Activated T-cell treated with anti-CD3 and anti-CD28 coated beads, Interleukin-2, amount 50 U/mL, for 72 hours (primary cell): ENCODE measurements around the gene SND1. TPM values are rescaled to one million over a fixed set of nuclear protein-coding genes. Genes with fewer than 3 reads are reported as not detected.

Experiments
- ATAC-seq, 2 donors: fragments of 150-1000 bp; cut with Tn5 transposase; replicated peaks in 1 of 2; 2 replicates each; pipeline ENCODE4 v1.10.0; 2021; ENCODE audit warnings: moderate library complexity in 2 of 2, mild to moderate bottlenecking in 1 of 2
- DNase-seq, 2 donors: peaks; one replicate each; pipeline ENCODE4 v3.0.0; 2021 to 2022; ENCODE audit warnings: mixed read lengths in 1 of 2
- H3K27ac Mint-ChIP-seq: one replicate; pipeline ENCODE4 v1.8.0; 2022; ENCODE audit warnings: mild to moderate bottlenecking, moderate library complexity, mixed read lengths
- H3K27me3 Mint-ChIP-seq: one replicate; pipeline ENCODE4 v1.8.0; 2022; ENCODE audit warnings: low read depth, mixed read lengths
- H3K36me3 Mint-ChIP-seq, 2 donors: one replicate each; pipeline ENCODE4 v1.8.0; 2022; ENCODE audit warnings: mixed read lengths in 2 of 2, mild to moderate bottlenecking in 1 of 2; ENCODE audit not compliant: insufficient read depth in 2 of 2
- H3K4me1 Mint-ChIP-seq: one replicate; pipeline ENCODE4 v1.8.0; 2022; ENCODE audit warnings: low read depth, mixed read lengths
- H3K4me3 Mint-ChIP-seq, 2 donors: one replicate each; pipeline ENCODE4 v1.8.0; 2022; ENCODE audit warnings: mild to moderate bottlenecking in 2 of 2, mixed read lengths in 2 of 2, moderate library complexity in 2 of 2
- H3K9me3 Mint-ChIP-seq, 2 donors: one replicate each; pipeline ENCODE4 v1.8.0; 2022; ENCODE audit warnings: mixed read lengths in 2 of 2
- total RNA-seq, 2 donors: library from RNA; stranded (reverse); gene quantifications; one replicate each; pipeline ENCODE4 v1.2.3, GENCODE V29; 2022

SND1 gene
- total RNA-seq, 2 donors from 2014 or later, result 237 to 285 TPM

- H3K9me3 Mint-ChIP-seq, result no peaks in the 10 kb centered on the region
- peaks cover 26% of the 10 kb centered on the region for H3K4me1 Mint-ChIP-seq
- H3K27me3 Mint-ChIP-seq, result no peaks in the 10 kb centered on the region
- DNase-seq (no peak), ATAC-seq (no peak)
- peak overlapping the region; percentile 8 for H3K27ac Mint-ChIP-seq
- H3K36me3 Mint-ChIP-seq, result peaks cover 8 to 16% of the 10 kb centered on the region in 2 donors
- no peak overlapping the region for H3K4me3 Mint-ChIP-seq
Observed at GRCh38 chr7:127888411-127888810, 236.4 kb downstream of the SND1 start.

GRCh38 chr7:127888825-127889224 is 236.8 kb downstream of the SND1 start:
- H3K4me3 Mint-ChIP-seq, result no peak overlapping the region
- DNase-seq, result no peak
- peaks cover 8 to 16% of the 10 kb centered on the region in 2 donors for H3K36me3 Mint-ChIP-seq
- peak overlapping the region; percentile 8 for H3K27ac Mint-ChIP-seq
- ATAC-seq, result no peak
- H3K4me1 Mint-ChIP-seq, result peaks cover 26% of the 10 kb centered on the region
- H3K9me3 Mint-ChIP-seq, result no peaks in the 10 kb centered on the region
- H3K27me3 Mint-ChIP-seq, result no peaks in the 10 kb centered on the region

DNA sequence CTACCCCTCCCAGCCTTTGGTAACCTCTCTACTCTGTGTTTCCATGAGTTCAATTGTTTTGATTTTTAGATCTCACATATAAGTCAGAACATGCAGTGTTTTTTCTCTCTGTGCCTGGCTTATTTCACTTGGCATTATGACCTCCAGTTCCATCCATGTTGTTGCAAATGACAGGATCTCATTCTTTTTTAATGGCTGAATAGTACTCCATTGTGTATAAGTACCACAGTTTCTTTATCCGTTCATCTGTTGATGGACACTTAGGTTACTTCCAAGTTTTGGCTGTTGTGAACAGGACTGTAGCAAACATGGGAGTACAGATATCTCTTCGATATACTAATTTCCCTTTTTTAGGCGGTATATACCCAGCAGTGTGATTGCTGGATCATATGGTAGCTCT is 237.7 kb downstream of the SND1 start:
- Mint-ChIP-seq H3K4me3 (no peak overlapping the region), H3K9me3 (no peaks in the 10 kb centered on the region), H3K27ac (peak overlapping the region; percentile 24), H3K27me3 (no peaks in the 10 kb centered on the region), H3K4me1 (peaks cover 22% of the 10 kb centered on the region), H3K36me3 (peaks cover 6 to 14% of the 10 kb centered on the region in 2 donors)
- ATAC-seq (no peak), DNase-seq (no peak)

DNA sequence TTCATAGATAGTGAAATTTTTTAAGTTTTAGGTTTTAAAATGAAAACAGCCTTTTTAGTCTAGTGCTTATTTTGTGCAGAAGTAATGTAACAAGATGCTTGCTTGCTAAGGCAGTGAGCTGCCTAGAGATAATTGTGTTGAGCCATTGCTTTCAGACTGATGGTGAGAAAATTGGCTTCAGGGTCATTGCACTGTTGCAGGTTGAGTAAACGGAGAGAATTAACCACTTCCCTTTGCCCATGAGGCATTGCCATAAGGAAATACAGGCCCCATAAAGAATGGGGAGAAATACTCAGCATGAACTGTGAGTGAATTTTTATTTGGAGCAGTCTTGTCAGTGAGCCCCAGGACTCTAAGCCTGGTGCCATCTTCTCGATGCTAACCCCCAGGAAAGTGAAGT is 238.7 kb downstream of the SND1 start:
- H3K4me3 Mint-ChIP-seq, result no peak overlapping the region
- H3K9me3 Mint-ChIP-seq, result no peaks in the 10 kb centered on the region
- no peak overlapping the region for H3K27ac Mint-ChIP-seq
- no peak for ATAC-seq
- H3K36me3 Mint-ChIP-seq, result peaks cover 5 to 13% of the 10 kb centered on the region in 2 donors
- DNase-seq, result no peak
- peaks cover 19% of the 10 kb centered on the region for H3K4me1 Mint-ChIP-seq
- no peaks in the 10 kb centered on the region for H3K27me3 Mint-ChIP-seq

GRCh38 chr7:127891144-127891543 is 239.2 kb downstream of the SND1 start:
- H3K4me1 Mint-ChIP-seq, result peaks cover 19% of the 10 kb centered on the region
- peaks cover 5 to 13% of the 10 kb centered on the region in 2 donors for H3K36me3 Mint-ChIP-seq
- no peaks in the 10 kb centered on the region for H3K9me3 Mint-ChIP-seq
- no peak overlapping the region for H3K4me3 Mint-ChIP-seq
- no peak for ATAC-seq
- H3K27ac Mint-ChIP-seq, result no peak overlapping the region
- H3K27me3 Mint-ChIP-seq, result no peaks in the 10 kb centered on the region
- DNase-seq, result no peak

- H3K27ac Mint-ChIP-seq, result no peak overlapping the region
- peaks cover 19% of the 10 kb centered on the region for H3K4me1 Mint-ChIP-seq
- H3K36me3 Mint-ChIP-seq, result peaks cover 5 to 13% of the 10 kb centered on the region in 2 donors
Observed at GRCh38 chr7:127891854-127892438, 240.0 kb downstream of the SND1 start.

GRCh38 chr7:127892488-127893314 is 240.7 kb downstream of the SND1 start:
- Mint-ChIP-seq H3K27ac (no peak overlapping the region), H3K36me3 (peaks cover 4 to 13% of the 10 kb centered on the region in 2 donors), H3K9me3 (no peaks in the 10 kb centered on the region), H3K27me3 (no peaks in the 10 kb centered on the region), H3K4me3 (no peak overlapping the region), H3K4me1 (peaks cover 19% of the 10 kb centered on the region)
- ATAC-seq, result no peak
- DNase-seq, result no peak

More at GRCh38 chr7:127891854-127892438, 240.0 kb downstream of the SND1 start:
- no peaks in the 10 kb centered on the region for H3K27me3 Mint-ChIP-seq
- no peak overlapping the region for H3K4me3 Mint-ChIP-seq
- no peak for DNase-seq
- no peak for ATAC-seq
- no peaks in the 10 kb centered on the region for H3K9me3 Mint-ChIP-seq

DNA sequence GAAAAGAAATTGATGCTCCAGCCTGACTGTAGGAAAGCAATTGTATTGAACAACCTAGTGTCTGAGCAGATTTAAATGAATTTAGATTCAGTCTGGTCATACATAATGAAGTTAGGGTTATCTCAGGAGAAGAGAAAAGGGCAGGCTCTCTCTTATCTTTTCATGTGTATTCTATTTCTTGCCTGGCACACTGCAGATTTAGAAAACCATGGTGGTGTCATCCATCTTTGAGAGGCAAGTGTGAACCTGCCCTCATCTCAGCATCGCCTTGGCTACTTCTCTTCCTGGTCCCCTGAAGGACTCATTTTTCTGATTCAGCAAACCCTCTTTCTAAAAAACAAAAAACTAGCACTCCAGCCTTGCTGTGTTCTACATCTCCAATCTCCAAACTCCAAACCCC is 241.6 kb downstream of the SND1 start:
- Mint-ChIP-seq H3K9me3 (no peaks in the 10 kb centered on the region), H3K27ac (no peak overlapping the region), H3K36me3 (peaks cover 3 to 11% of the 10 kb centered on the region in 2 donors), H3K4me3 (no peak overlapping the region), H3K4me1 (peaks cover 19% of the 10 kb centered on the region), H3K27me3 (no peaks in the 10 kb centered on the region)
- ATAC-seq (no peak), DNase-seq (no peak)

- no peak for DNase-seq
- Mint-ChIP-seq H3K9me3 (no peaks in the 10 kb centered on the region), H3K4me1 (peaks cover 17% of the 10 kb centered on the region), H3K27me3 (no peaks in the 10 kb centered on the region), H3K27ac (no peak overlapping the region), H3K4me3 (no peak overlapping the region), H3K36me3 (peaks cover 4 to 9% of the 10 kb centered on the region in 2 donors)
- no peak for ATAC-seq
Observed at GRCh38 chr7:127894588-127894987, 242.6 kb downstream of the SND1 start.

DNA sequence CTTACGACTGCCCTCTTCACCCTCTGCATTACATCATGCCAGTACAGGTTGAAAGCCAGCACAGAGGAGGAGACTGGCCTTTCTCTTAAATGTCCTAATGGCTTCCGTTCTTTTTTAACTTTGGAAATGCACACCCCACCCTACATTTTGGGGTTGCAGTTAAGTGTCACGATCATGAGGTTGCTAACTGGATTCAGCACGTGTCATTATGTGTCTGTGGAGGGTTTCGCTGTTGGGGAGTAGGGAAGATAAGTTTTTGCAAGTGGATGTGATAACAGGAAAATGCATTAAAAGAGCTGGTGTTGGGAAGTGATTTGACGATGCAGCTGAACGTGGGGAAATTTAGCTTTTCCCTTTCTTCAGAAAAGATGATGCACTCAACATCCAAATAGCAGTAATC is 243.4 kb downstream of the SND1 start:
- Mint-ChIP-seq H3K27me3 (no peaks in the 10 kb centered on the region), H3K27ac (no peak overlapping the region), H3K4me3 (no peak overlapping the region), H3K4me1 (peaks cover 9% of the 10 kb centered on the region), H3K9me3 (no peaks in the 10 kb centered on the region), H3K36me3 (peaks cover 1 to 3% of the 10 kb centered on the region in 2 donors)
- no peak for DNase-seq
- no peak for ATAC-seq

- Mint-ChIP-seq H3K27ac (no peak overlapping the region), H3K4me3 (no peak overlapping the region), H3K36me3 (peaks cover 0 to 3% of the 10 kb centered on the region in 2 donors), H3K9me3 (no peaks in the 10 kb centered on the region), H3K27me3 (no peaks in the 10 kb centered on the region), H3K4me1 (peaks cover 4% of the 10 kb centered on the region)
- no peak for DNase-seq
- no peak for ATAC-seq
Observed at GRCh38 chr7:127895814-127896280, 243.9 kb downstream of the SND1 start.

- no peak overlapping the region for H3K4me3 Mint-ChIP-seq
- H3K27me3 Mint-ChIP-seq, result no peaks in the 10 kb centered on the region
- DNase-seq, result no peak
- H3K4me1 Mint-ChIP-seq, result no peaks in the 10 kb centered on the region
- no peaks in the 10 kb centered on the region for H3K9me3 Mint-ChIP-seq
- peaks cover 0 to 3% of the 10 kb centered on the region in 2 donors for H3K36me3 Mint-ChIP-seq
- no peak for ATAC-seq
- no peak overlapping the region for H3K27ac Mint-ChIP-seq
Observed at GRCh38 chr7:127896659-127897058, 244.7 kb downstream of the SND1 start.

- peak in 1 of 2 donors; percentile 28 for DNase-seq
- peak; percentile 82 to 86 for ATAC-seq
- Mint-ChIP-seq H3K4me3 (no peak overlapping the region), H3K4me1 (no peaks in the 10 kb centered on the region), H3K27me3 (no peaks in the 10 kb centered on the region), H3K9me3 (no peaks in the 10 kb centered on the region), H3K27ac (no peak overlapping the region), H3K36me3 (peaks cover 0 to 3% of the 10 kb centered on the region in 2 donors)
Observed at GRCh38 chr7:127897704-127898454, 245.9 kb downstream of the SND1 start.
